ENCODE data around the gene CERS5. TPM values are rescaled to one million over a fixed set of nuclear protein-coding genes. Genes with fewer than 3 reads are reported as not detected.

The CERS5 gene
- total RNA-seq, 1 experiment from 2014 or later: 62.6 TPM

GRCh38 chr12:50110762-50111351 lies 56.3 kb downstream of the CERS5 start:
- Mint-ChIP-seq H3K27me3 (ENCODE audit: insufficient read depth, unreplicated experiment) (no peaks in the 10 kb centered on the region), H3K36me3 (ENCODE audit: insufficient read depth, unreplicated experiment) (peaks cover 23% of the 10 kb centered on the region), H3K4me1 (ENCODE audit: low read depth, unreplicated experiment) (peaks cover 16% of the 10 kb centered on the region), H3K27ac (ENCODE audit: unreplicated experiment) (peak overlapping the region; percentile 97), H3K4me3 (ENCODE audit: unreplicated experiment) (peak overlapping the region; percentile 49), H3K9me3 (ENCODE audit: unreplicated experiment) (no peaks in the 10 kb centered on the region)
- Histone ChIP-seq H3K27me3 (replicated peaks; ENCODE audit: control insufficient read depth, insufficient read depth, low read length) (no peaks in the 10 kb centered on the region), H3K9me3 (no peaks in the 10 kb centered on the region), H3K36me3 (ENCODE audit: control insufficient read depth, insufficient read depth, low read length) (no peaks in the 10 kb centered on the region), H3K4me1 (peaks cover 25% of the 10 kb centered on the region), H3K4me3 (ENCODE audit: low read depth, low read length) (no peak overlapping the region)
- intact Hi-C loops (cut with micrococcal nuclease; ENCODE audit: unreplicated experiment): loop anchor here (1.0 kb wide), 3 partner anchors 10 to 86 kb away; partner anchors contain the start of gene RACGAP1
- no TSS peak for BruUV-seq (replicated peaks)
- ChIA-PET POLR2A (interaction anchor here (0.5 to 2.3 kb wide), 18 partner anchors 10 to 1281 kb away, joined by 3 to 30 read pairs (median 6); partner anchors contain the start of genes CERS5, RACGAP1, SMARCD1 and TMBIM6), CTCF (interaction anchor here (0.6 to 4.4 kb wide), 28 partner anchors 7 to 1225 kb away, joined by 3 to 105 read pairs (median 6); partner anchors contain the start of genes CERS5, GPD1, NCKAP5L and SMARCD1)
- DNase-seq: peak; percentile 71 to 87
- TF ChIP-seq CTCF (IDR thresholded peaks at IDR 0.05; ENCODE audit: insufficient read depth in 1 of 2, low read depth in 1 of 2, low read length in 1 of 2, severe bottlenecking in 1 of 2, unreplicated experiment in 1 of 2): no peak

- peak; percentile 65 to 87 for DNase-seq
- Mint-ChIP-seq H3K4me1 (ENCODE audit: low read depth, unreplicated experiment) (peaks cover 17% of the 10 kb centered on the region), H3K9me3 (ENCODE audit: unreplicated experiment) (no peaks in the 10 kb centered on the region), H3K27me3 (ENCODE audit: insufficient read depth, unreplicated experiment) (no peaks in the 10 kb centered on the region), H3K36me3 (ENCODE audit: insufficient read depth, unreplicated experiment) (peaks cover 17% of the 10 kb centered on the region), H3K4me3 (ENCODE audit: unreplicated experiment) (peak overlapping the region; percentile 49), H3K27ac (ENCODE audit: unreplicated experiment) (peak overlapping the region; percentile 97)
- Histone ChIP-seq H3K4me1 (peaks cover 31% of the 10 kb centered on the region), H3K9me3 (no peaks in the 10 kb centered on the region), H3K36me3 (ENCODE audit: control insufficient read depth, insufficient read depth, low read length) (no peaks in the 10 kb centered on the region), H3K4me3 (ENCODE audit: low read depth, low read length) (no peak overlapping the region), H3K27me3 (replicated peaks; ENCODE audit: control insufficient read depth, insufficient read depth, low read length) (no peaks in the 10 kb centered on the region)
- TF ChIP-seq CTCF (IDR thresholded peaks at IDR 0.05; ENCODE audit: insufficient read depth in 1 of 2, low read depth in 1 of 2, low read length in 1 of 2, severe bottlenecking in 1 of 2, unreplicated experiment in 1 of 2): no peak
- intact Hi-C loops (cut with micrococcal nuclease; ENCODE audit: unreplicated experiment): no loop called here
- ChIA-PET POLR2A (interaction anchor here (0.5 to 1.8 kb wide), 12 partner anchors 10 to 1282 kb away, joined by 3 to 19 read pairs (median 4); partner anchors contain the start of genes RACGAP1 and SMARCD1), CTCF (interaction anchor here (0.6 to 4.4 kb wide), 21 partner anchors 9 to 497 kb away, joined by 3 to 105 read pairs (median 5); partner anchors contain the start of genes CERS5 and SMARCD1)
- no TSS peak for BruUV-seq (replicated peaks)
Observed at GRCh38 chr12:50110127-50110761, 56.9 kb downstream of the CERS5 start.

- no peak overlapping the region for H3K4me3 ChIP-seq (ENCODE audit: low read depth, low read length)
- peak overlapping the region; percentile 97 for H3K27ac Mint-ChIP-seq (ENCODE audit: unreplicated experiment)
- H3K4me3 Mint-ChIP-seq (ENCODE audit: unreplicated experiment): no peak overlapping the region
Observed at GRCh38 chr12:50109319-50109718, 57.9 kb downstream of the CERS5 start.

More at GRCh38 chr12:50109319-50109718, 57.9 kb downstream of the CERS5 start:
- no peak for TF ChIP-seq CTCF (IDR thresholded peaks at IDR 0.05; ENCODE audit: insufficient read depth in 1 of 2, low read depth in 1 of 2, low read length in 1 of 2, severe bottlenecking in 1 of 2, unreplicated experiment in 1 of 2)
- Mint-ChIP-seq H3K4me1 (ENCODE audit: low read depth, unreplicated experiment) (peaks cover 19% of the 10 kb centered on the region), H3K36me3 (ENCODE audit: insufficient read depth, unreplicated experiment) (peaks cover 15% of the 10 kb centered on the region), H3K27me3 (ENCODE audit: insufficient read depth, unreplicated experiment) (no peaks in the 10 kb centered on the region), H3K9me3 (ENCODE audit: unreplicated experiment) (no peaks in the 10 kb centered on the region)
- BruUV-seq (replicated peaks): no TSS peak
- POLR2A ChIA-PET: interaction anchor here (1.8 kb wide), 1 partner anchor 24 kb away, joined by 19 read pairs; the partner anchor contains the start of gene SMARCD1
- Histone ChIP-seq H3K27me3 (replicated peaks; ENCODE audit: control insufficient read depth, insufficient read depth, low read length) (no peaks in the 10 kb centered on the region), H3K36me3 (ENCODE audit: control insufficient read depth, insufficient read depth, low read length) (no peaks in the 10 kb centered on the region), H3K9me3 (no peaks in the 10 kb centered on the region), H3K4me1 (peaks cover 40% of the 10 kb centered on the region)
- no peak for DNase-seq
- CTCF ChIA-PET: interaction anchor here (0.7 to 4.4 kb wide), 7 partner anchors 9 to 79 kb away, joined by 3 to 105 read pairs (median 3); partner anchors contain the start of gene SMARCD1
- intact Hi-C loops (cut with micrococcal nuclease; ENCODE audit: unreplicated experiment): no loop called here

Data from Caco-2 (cell line).